Measurements from ENCODE around the gene LY6G5B.

DNA sequence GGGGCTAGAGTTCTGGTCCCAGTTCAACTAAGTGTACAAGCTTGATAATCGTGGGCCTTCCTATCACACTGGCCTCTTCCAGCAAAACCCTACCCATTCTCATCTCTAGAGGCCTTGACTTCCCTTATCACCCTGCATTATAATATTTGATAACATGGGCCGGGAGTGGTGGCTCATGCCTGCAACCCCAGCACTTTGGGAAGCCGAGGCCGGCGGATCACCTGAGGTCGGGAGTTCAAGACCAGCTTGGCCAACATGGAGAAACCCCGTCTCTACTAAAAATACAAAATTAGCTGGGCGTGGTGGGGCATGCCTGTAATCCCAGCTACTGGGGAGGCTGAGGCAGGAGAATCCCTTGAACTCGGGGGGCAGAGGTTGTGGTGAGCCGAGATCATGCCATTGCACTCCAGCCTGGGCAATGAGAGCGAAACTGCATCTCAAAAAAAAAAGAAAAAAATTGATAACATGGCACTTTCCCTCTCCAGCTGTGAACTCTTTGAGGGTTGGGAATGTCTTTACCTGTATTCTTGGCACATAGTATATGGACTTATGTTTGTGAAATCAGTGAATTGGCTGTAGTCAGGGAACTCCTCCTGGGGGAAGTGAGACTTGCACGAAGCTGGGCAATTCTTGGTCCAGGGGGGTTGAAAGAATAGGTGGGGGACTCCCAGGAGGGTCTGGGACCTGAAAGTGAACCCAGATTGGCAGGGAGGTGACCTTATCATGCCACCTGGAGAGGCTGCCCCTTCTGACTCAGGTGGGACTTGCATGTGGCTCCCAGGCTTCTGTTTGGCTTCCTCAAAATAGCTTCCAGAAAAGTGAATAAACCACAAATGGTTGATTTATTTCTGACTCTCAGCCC lies 8.3 kb upstream of the LY6G5B start:
- TF ChIP-seq, protein P1, sequence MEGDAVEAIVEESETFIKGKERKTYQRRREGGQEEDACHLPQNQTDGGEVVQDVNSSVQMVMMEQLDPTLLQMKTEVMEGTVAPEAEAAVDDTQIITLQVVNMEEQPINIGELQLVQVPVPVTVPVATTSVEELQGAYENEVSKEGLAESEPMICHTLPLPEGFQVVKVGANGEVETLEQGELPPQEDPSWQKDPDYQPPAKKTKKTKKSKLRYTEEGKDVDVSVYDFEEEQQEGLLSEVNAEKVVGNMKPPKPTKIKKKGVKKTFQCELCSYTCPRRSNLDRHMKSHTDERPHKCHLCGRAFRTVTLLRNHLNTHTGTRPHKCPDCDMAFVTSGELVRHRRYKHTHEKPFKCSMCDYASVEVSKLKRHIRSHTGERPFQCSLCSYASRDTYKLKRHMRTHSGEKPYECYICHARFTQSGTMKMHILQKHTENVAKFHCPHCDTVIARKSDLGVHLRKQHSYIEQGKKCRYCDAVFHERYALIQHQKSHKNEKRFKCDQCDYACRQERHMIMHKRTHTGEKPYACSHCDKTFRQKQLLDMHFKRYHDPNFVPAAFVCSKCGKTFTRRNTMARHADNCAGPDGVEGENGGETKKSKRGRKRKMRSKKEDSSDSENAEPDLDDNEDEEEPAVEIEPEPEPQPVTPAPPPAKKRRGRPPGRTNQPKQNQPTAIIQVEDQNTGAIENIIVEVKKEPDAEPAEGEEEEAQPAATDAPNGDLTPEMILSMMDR (IDR thresholded peaks at IDR 0.05) = no peak
- no peak for TF ChIP-seq POLR2AphosphoS5 (IDR thresholded peaks at IDR 0.05)
